HL-60 (cell line): ENCODE measurements around the gene IRX6.

ENCODE experiments used
- CTCF ChIP-seq: IDR thresholded peaks from one replicate; pipeline ENCODE4 v1.5.1; 2011; ENCODE audit warnings: low read length, control low read depth, inconsistent platforms; ENCODE audit not compliant: insufficient read depth
- GABPA ChIP-seq: IDR thresholded peaks from 2 replicates; pipeline ENCODE4 v1.6.1; 2012; ENCODE audit warnings: low read depth
- POLR2AphosphoS5 ChIP-seq: IDR thresholded peaks from 2 replicates; pipeline ENCODE4 v1.6.1; 2012; ENCODE audit warnings: low read depth
- TF ChIP-seq, protein P1 (sequence below): IDR thresholded peaks from 2 replicates; pipeline ENCODE4 v1.6.1; 2012; ENCODE audit warnings: low read depth; ENCODE audit not compliant: insufficient replicate concordance

DNA sequence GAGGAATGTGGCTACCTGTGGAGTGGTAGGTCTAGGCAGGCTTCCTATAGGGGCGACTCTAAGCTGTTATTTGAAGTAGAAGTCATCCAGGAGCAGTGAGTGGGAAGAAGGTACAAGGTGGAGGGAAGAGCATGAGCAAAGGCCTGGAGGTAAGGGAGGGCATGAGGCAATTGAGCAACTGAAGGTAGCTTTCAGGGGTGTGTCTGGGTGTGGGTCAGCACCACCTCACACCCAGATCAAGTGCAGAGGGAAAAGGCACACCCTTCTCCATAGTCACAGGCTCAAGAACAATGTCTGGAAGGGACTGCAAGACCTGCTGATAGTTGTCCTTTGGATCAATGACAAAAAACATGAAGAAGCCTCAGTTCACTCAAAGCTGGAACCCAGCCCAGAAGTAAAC, 46.5 kb upstream of the IRX6 start:
- TF ChIP-seq CTCF (no peak), POLR2AphosphoS5 (no peak), GABPA (no peak)
- TF ChIP-seq, protein P1, sequence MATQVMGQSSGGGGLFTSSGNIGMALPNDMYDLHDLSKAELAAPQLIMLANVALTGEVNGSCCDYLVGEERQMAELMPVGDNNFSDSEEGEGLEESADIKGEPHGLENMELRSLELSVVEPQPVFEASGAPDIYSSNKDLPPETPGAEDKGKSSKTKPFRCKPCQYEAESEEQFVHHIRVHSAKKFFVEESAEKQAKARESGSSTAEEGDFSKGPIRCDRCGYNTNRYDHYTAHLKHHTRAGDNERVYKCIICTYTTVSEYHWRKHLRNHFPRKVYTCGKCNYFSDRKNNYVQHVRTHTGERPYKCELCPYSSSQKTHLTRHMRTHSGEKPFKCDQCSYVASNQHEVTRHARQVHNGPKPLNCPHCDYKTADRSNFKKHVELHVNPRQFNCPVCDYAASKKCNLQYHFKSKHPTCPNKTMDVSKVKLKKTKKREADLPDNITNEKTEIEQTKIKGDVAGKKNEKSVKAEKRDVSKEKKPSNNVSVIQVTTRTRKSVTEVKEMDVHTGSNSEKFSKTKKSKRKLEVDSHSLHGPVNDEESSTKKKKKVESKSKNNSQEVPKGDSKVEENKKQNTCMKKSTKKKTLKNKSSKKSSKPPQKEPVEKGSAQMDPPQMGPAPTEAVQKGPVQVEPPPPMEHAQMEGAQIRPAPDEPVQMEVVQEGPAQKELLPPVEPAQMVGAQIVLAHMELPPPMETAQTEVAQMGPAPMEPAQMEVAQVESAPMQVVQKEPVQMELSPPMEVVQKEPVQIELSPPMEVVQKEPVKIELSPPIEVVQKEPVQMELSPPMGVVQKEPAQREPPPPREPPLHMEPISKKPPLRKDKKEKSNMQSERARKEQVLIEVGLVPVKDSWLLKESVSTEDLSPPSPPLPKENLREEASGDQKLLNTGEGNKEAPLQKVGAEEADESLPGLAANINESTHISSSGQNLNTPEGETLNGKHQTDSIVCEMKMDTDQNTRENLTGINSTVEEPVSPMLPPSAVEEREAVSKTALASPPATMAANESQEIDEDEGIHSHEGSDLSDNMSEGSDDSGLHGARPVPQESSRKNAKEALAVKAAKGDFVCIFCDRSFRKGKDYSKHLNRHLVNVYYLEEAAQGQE: no peak
